GM10847 (cell line): ENCODE results near the gene HIVEP3.

Experiments used
- POLR2A ChIP-seq: IDR thresholded peaks from 2 replicates; pipeline ENCODE4 v1.6.1; 2011; ENCODE audit not compliant: insufficient read length; ENCODE audit errors: extremely low read depth

HIVEP3 gene

GRCh38 chr1:41572224-41572623 is 346.5 kb downstream of the HIVEP3 start:
- no peak for TF ChIP-seq POLR2A

- no peak for TF ChIP-seq POLR2A
Measured at GRCh38 chr1:41571041-41571440, 347.7 kb downstream of the HIVEP3 start.

- TF ChIP-seq POLR2A = no peak
Measured at GRCh38 chr1:41568204-41568603, 350.5 kb downstream of the HIVEP3 start.

- TF ChIP-seq POLR2A = no peak
Measured at GRCh38 chr1:41566969-41567368, 351.8 kb downstream of the HIVEP3 start.

GRCh38 chr1:41566274-41566885 is 352.3 kb downstream of the HIVEP3 start:
- TF ChIP-seq POLR2A = no peak

- TF ChIP-seq POLR2A = no peak
Measured at GRCh38 chr1:41564741-41565475, 353.8 kb downstream of the HIVEP3 start.

GRCh38 chr1:41562328-41562727 is 356.4 kb downstream of the HIVEP3 start:
- TF ChIP-seq POLR2A = no peak

- TF ChIP-seq POLR2A = no peak
Measured at GRCh38 chr1:41560931-41561330, 357.8 kb downstream of the HIVEP3 start.

- TF ChIP-seq POLR2A = no peak
Measured at GRCh38 chr1:41560496-41560895, 358.2 kb downstream of the HIVEP3 start.

- TF ChIP-seq POLR2A = no peak
Measured at GRCh38 chr1:41559331-41559730, 359.4 kb downstream of the HIVEP3 start.

- no peak for TF ChIP-seq POLR2A
Measured at GRCh38 chr1:41558761-41559171, 360.0 kb downstream of the HIVEP3 start.

GRCh38 chr1:41557751-41558455 is 360.8 kb downstream of the HIVEP3 start:
- no peak for TF ChIP-seq POLR2A

GRCh38 chr1:41547781-41548560 is 370.8 kb downstream of the HIVEP3 start:
- no peak for TF ChIP-seq POLR2A

- TF ChIP-seq POLR2A = no peak
Measured at GRCh38 chr1:41547336-41547735, 371.4 kb downstream of the HIVEP3 start.

GRCh38 chr1:41546833-41547135 is 371.9 kb downstream of the HIVEP3 start:
- no peak for TF ChIP-seq POLR2A
